GM19372 (cell line): ENCODE measurements around the gene DCLRE1A.

Experiments used
- ATAC-seq: cut with Tn5 transposase; IDR thresholded peaks from one replicate; pipeline ENCODE4 v1.9.1; 2021; ENCODE audit warnings: mild to moderate bottlenecking, low read depth, moderate library complexity; ENCODE audit not compliant: unreplicated experiment

The DCLRE1A gene

DNA sequence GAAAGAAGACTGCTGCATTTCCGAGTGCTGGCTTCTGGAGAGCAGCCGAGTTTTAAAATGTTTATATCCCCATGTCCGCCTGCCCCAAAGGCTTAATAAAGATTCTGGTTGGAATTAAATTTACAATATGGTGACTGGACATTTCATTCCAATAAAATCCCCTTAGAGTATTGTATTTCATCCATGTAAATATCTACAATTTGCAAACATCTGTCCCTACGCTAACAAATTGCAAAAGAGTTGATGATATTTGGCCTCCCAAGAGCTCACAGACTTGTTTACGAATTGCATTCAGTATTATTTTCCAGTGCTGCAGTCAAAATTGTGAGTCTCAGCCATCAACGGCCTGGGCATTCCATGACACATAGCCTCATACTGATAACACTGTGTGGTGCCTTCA lies 52.3 kb downstream of the DCLRE1A start:
- no peak for ATAC-seq

DNA sequence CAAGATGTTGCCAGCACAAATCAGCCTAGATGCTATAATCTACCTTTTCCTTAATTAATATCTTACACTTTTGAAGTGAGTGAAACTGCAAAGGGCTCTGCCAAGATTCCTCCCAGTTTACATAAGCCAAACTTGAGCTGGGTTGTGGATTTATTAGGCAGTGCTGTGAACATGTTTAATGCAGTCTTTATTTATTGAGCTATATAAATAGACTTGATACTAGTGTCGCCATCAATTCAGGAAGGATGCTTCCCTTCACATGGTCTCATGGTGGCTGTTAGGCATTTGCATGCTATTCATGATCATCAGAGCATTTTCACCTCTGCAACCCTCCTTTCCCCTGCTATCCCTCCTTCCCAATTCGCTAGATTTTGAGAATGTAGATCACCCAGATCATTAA lies 62.2 kb downstream of the DCLRE1A start:
- no peak for ATAC-seq

DNA sequence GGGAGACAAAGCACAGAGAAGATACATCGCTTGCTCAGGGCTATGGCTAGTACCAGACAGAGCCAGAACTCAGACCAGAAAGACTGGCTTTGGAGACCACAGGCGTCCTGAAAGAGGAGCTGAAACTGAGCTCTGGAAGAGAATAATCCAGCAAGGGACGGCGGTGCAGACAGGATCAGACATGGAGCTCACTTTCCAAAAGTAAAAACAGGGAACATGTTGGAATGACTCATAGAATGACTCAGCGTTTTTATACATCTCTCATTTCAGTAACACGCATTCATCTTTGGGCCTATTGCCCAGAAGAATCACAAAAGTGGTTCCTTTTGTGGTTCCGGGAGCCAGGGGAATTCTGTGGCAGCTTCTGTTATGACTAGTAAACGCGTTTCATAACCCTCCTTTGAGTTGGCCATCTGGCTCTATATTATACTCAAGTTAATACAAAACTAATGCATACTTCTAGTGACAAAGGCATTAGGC lies 65.2 kb downstream of the DCLRE1A start:
- ATAC-seq, result peak; percentile 85
